Loucy (cell line): Measurements from ENCODE around the gene GPRIN1.

Source experiments
- CTCF ChIP-seq: fragments of 200-600 bp; sonication (generic); conservative IDR thresholded peaks from 2 replicates; pipeline ENCODE4 v1.5.1; 2014; ENCODE audit warnings: mild to moderate bottlenecking, antibody characterized with exemption, low read length
- EZH2phosphoT487 ChIP-seq: fragments of 200-600 bp; IDR thresholded peaks from 2 replicates; pipeline ENCODE4 v1.6.1; 2018; ENCODE audit warnings: antibody characterized with exemption, mild to moderate bottlenecking, moderate library complexity, borderline replicate concordance

GRCh38 chr5:176594554-176594953, 15.4 kb downstream of the GPRIN1 start:
- TF ChIP-seq CTCF (no peak), EZH2phosphoT487 (no peak)
